HG03025 (cell line): ENCODE data around the gene HAPLN3.

Experiments used
- ATAC-seq: cut with Tn5 transposase; IDR thresholded peaks from one replicate; pipeline ENCODE4 v1.9.1; 2021; ENCODE audit warnings: mild to moderate bottlenecking, moderate library complexity; ENCODE audit not compliant: unreplicated experiment, low FRiP score

Gene HAPLN3

GRCh38 chr15:88865498-88866099 is 29.7 kb downstream of the HAPLN3 start:
- no peak for ATAC-seq

- no peak for ATAC-seq
Measured at GRCh38 chr15:88864861-88865497, 30.4 kb downstream of the HAPLN3 start.

- no peak for ATAC-seq
Measured at GRCh38 chr15:88863412-88863811, 31.9 kb downstream of the HAPLN3 start.

- no peak for ATAC-seq
Measured at GRCh38 chr15:88860212-88860611, 35.1 kb downstream of the HAPLN3 start.

GRCh38 chr15:88859550-88859949 is 35.8 kb downstream of the HAPLN3 start:
- ATAC-seq, result no peak

GRCh38 chr15:88858934-88859333 is 36.4 kb downstream of the HAPLN3 start:
- ATAC-seq, result no peak

- ATAC-seq, result no peak
Measured at GRCh38 chr15:88852476-88852875, 42.9 kb downstream of the HAPLN3 start.

GRCh38 chr15:88849376-88850072 is 45.8 kb downstream of the HAPLN3 start:
- ATAC-seq, result no peak

GRCh38 chr15:88848203-88848602 is 47.1 kb downstream of the HAPLN3 start:
- no peak for ATAC-seq

GRCh38 chr15:88847144-88847543 is 48.2 kb downstream of the HAPLN3 start:
- ATAC-seq, result no peak

GRCh38 chr15:88845616-88846015 is 49.7 kb downstream of the HAPLN3 start:
- no peak for ATAC-seq

- ATAC-seq, result no peak
Measured at GRCh38 chr15:88844749-88845386, 50.5 kb downstream of the HAPLN3 start.

GRCh38 chr15:88843334-88843733 is 52.0 kb downstream of the HAPLN3 start:
- no peak for ATAC-seq

GRCh38 chr15:88842156-88842555 is 53.2 kb downstream of the HAPLN3 start:
- no peak for ATAC-seq

GRCh38 chr15:88841236-88841635 is 54.1 kb downstream of the HAPLN3 start:
- ATAC-seq, result no peak

- no peak for ATAC-seq
Measured at GRCh38 chr15:88839961-88840360, 55.4 kb downstream of the HAPLN3 start.

- ATAC-seq, result no peak
Measured at GRCh38 chr15:88839146-88839545, 56.2 kb downstream of the HAPLN3 start.

GRCh38 chr15:88838667-88839066 is 56.7 kb downstream of the HAPLN3 start:
- no peak for ATAC-seq

GRCh38 chr15:88835646-88836045 is 59.7 kb downstream of the HAPLN3 start:
- no peak for ATAC-seq

GRCh38 chr15:88835119-88835518 is 60.2 kb downstream of the HAPLN3 start:
- no peak for ATAC-seq

- ATAC-seq, result no peak
Measured at GRCh38 chr15:88834211-88834812, 61.0 kb downstream of the HAPLN3 start.
